Breast epithelium (tissue), 4 donors: ENCODE results near the gene ATAD3B. TPM values are rescaled to one million over a fixed set of nuclear protein-coding genes. Genes with fewer than 3 reads are reported as not detected.
A peak's percentile ranks its signal among the peaks of the same experiment; 100 is the strongest.
"Not testable (repeated sequence)": the region's sequence is repeated elsewhere in the genome, so short reads cannot be mapped to it uniquely, and the experiment has no call there.

Experiments
- DNase-seq, 2 donors: peaks; one replicate each; pipeline ENCODE4 v3.0.0-alpha.2; 2019; ENCODE audit warnings: low spot score in 2 of 2
- H3K27ac ChIP-seq, 2 donors: fragments of 200-600 bp; sonication (generic) in 1 of 2; one replicate each; pipeline ENCODE4 v1.5.1; 2016 to 2019; ENCODE audit warnings: mild to moderate bottlenecking in 1 of 2
- H3K27me3 ChIP-seq, 2 donors: fragments of 200-600 bp; sonication (generic) in 1 of 2; one replicate each; pipeline versions ENCODE4 v1.5.1 to v1.6.0; 2017 to 2019; ENCODE audit warnings: control low read depth in 1 of 2, mild to moderate bottlenecking in 1 of 2
- H3K36me3 ChIP-seq: fragments of 200-600 bp; one replicate; pipeline ENCODE4 v1.5.1; 2019
- H3K4me1 ChIP-seq, 2 donors: fragments of 200-600 bp; sonication (generic); one replicate each; pipeline ENCODE4 v1.5.1; 2016 to 2019; ENCODE audit warnings: control low read depth in 1 of 2
- H3K4me3 ChIP-seq, 3 donors: fragments of 200-600 bp; sonication (generic); 1 replicate in 2 of 3; 2 replicates in 1 of 3; pipeline ENCODE4 v1.5.1; 2016 to 2019; ENCODE audit warnings: mild to moderate bottlenecking in 3 of 3, moderate library complexity in 2 of 3
- H3K9me3 ChIP-seq, 2 donors: fragments of 200-600 bp; sonication (generic) in 1 of 2; one replicate each; pipeline ENCODE4 v1.5.1; 2016 to 2019; ENCODE audit warnings: control low read depth in 1 of 2
- POLR2A ChIP-seq: fragments of 450-650 bp; IDR thresholded peaks from one replicate; pipeline ENCODE4 v1.6.1; 2016; ENCODE audit warnings: antibody characterized with exemption, mild to moderate bottlenecking, moderate library complexity
- POLR2AphosphoS5 ChIP-seq, 3 donors: sonication (generic); formaldehyde crosslinking; IDR thresholded peaks; one replicate each; pipeline ENCODE4 v1.6.1; 2017; ENCODE audit warnings: antibody characterized with exemption in 3 of 3
- intact Hi-C: fragments of 100-400 bp; cut with DNase I; formaldehyde crosslinking; loops from one replicate; pipeline ENCODE4 v1.15.1; 2023; ENCODE audit warnings: low total_unique reads
- total RNA-seq, 3 donors: library from RNA; depleted of rRNA; stranded (reverse); fragments of >200 nt; gene quantifications; one replicate each; pipeline ENCODE4 v1.1.0, GENCODE V29; 2016
- TF ChIP-seq, protein P1 (sequence below), 3 donors: fragments of 450-650 bp; IDR thresholded peaks; one replicate each; pipeline ENCODE4 v1.5.1; 2016 to 2017; ENCODE audit warnings: antibody characterized with exemption in 3 of 3, mild to moderate bottlenecking in 3 of 3, moderate library complexity in 3 of 3

ATAD3B gene
- total RNA-seq, 3 donors from 2014 or later = 9.9 to 22.9 (median 22.4) TPM

GRCh38 chr1:1460540-1461130 is 10.9 kb upstream of the ATAD3B start:
- intact Hi-C loops = no loop called here
- no peaks in the 10 kb centered on the region for H3K4me1 ChIP-seq
- no peak overlapping the region for H3K27ac ChIP-seq
- TF ChIP-seq POLR2AphosphoS5 (IDR thresholded peaks at IDR 0.05) = no peak
- TF ChIP-seq POLR2A = no peak
- TF ChIP-seq, protein P1, sequence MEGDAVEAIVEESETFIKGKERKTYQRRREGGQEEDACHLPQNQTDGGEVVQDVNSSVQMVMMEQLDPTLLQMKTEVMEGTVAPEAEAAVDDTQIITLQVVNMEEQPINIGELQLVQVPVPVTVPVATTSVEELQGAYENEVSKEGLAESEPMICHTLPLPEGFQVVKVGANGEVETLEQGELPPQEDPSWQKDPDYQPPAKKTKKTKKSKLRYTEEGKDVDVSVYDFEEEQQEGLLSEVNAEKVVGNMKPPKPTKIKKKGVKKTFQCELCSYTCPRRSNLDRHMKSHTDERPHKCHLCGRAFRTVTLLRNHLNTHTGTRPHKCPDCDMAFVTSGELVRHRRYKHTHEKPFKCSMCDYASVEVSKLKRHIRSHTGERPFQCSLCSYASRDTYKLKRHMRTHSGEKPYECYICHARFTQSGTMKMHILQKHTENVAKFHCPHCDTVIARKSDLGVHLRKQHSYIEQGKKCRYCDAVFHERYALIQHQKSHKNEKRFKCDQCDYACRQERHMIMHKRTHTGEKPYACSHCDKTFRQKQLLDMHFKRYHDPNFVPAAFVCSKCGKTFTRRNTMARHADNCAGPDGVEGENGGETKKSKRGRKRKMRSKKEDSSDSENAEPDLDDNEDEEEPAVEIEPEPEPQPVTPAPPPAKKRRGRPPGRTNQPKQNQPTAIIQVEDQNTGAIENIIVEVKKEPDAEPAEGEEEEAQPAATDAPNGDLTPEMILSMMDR (IDR thresholded peaks at IDR 0.05) = no peak
- no peaks in the 10 kb centered on the region for H3K27me3 ChIP-seq
- DNase-seq = no peak
- H3K4me3 ChIP-seq = no peak overlapping the region
- no peaks in the 10 kb centered on the region for H3K36me3 ChIP-seq
- H3K9me3 ChIP-seq = no peaks in the 10 kb centered on the region

DNA sequence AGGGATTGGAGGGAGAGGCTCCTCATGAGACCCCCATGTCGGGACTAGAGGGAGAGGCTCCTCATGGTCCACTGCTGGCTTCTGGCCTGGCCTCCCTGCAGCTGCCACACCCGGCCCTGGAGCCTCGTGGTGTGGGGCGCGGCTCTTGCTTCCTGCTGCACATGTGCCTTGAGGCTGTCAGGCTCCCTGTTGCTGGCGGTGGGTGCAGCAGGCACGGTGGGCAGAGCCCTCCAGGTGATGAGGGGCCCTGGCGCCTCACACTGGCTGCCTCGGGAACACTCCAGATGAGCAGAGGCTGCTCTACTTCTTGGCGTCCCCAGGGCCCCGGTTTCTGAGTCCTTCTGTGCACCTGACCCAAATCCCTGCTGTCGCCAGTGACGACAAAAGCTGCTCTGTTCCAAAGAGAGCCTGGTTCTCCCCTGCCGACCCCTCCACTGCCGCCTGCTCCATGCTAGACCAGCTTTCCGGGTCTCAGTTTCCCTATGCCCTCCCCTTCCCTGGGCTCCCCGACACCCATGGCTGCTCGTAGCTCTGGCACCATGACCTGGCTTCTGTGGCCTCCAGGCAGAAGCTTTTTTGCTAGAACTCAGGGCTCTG is 9.7 kb upstream of the ATAD3B start:
- Histone ChIP-seq H3K27me3 (no peaks in the 10 kb centered on the region), H3K4me1 (no peaks in the 10 kb centered on the region), H3K4me3 (peak overlapping the region in 2 of 3 donors; percentile 49 to 61), H3K9me3 (no peaks in the 10 kb centered on the region), H3K36me3 (no peaks in the 10 kb centered on the region), H3K27ac (peak overlapping the region; percentile 68 to 69)
- no peak for DNase-seq
- TF ChIP-seq POLR2A = no peak
- TF ChIP-seq, protein P1 (IDR thresholded peaks at IDR 0.05) = no peak
- no peak for TF ChIP-seq POLR2AphosphoS5 (IDR thresholded peaks at IDR 0.05)
- intact Hi-C loops = no loop called here

DNA sequence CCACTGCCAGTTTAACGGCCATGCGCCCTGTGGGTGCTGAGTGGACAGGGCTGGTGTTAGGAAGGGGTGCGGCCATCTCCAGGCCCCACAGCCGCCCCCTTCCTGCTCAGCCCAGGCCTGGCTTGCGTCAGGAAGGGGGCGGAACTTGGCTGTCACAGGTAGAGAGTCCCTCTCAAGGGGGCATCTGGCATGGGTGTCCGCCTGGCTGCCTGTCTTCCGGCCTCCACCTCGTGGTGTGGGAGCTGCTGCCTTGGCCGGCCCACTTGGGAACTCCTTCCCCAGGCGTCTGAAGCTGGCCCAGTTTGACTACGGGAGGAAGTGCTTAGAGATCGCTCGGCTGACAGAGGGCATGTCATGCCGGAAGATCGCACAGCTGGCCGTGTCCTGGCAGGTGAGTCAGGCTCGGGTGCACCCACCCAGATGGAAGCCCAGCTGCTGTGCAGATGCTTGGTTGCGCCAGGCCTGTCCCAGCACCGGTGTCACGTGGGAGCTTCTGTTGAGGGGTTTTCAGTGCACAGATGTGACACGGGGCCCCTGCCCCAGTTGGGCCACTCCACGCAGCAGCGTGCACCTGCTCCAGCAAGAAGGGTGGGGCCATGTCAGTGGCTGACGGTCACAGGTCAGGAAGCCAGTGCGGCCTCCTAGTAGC is 9.1 kb upstream of the ATAD3B start:
- no peak for TF ChIP-seq POLR2A
- TF ChIP-seq, protein P1 (IDR thresholded peaks at IDR 0.05) = no peak
- no peak for TF ChIP-seq POLR2AphosphoS5 (IDR thresholded peaks at IDR 0.05)
- Histone ChIP-seq H3K4me3 (peak overlapping the region in 2 of 3 donors; percentile 49 to 61), H3K36me3 (no peaks in the 10 kb centered on the region), H3K9me3 (no peaks in the 10 kb centered on the region), H3K27ac (peak overlapping the region; percentile 68 to 69), H3K27me3 (no peaks in the 10 kb centered on the region), H3K4me1 (no peaks in the 10 kb centered on the region)
- intact Hi-C loops = no loop called here
- peak in 1 of 2 donors; percentile 57 for DNase-seq

DNA sequence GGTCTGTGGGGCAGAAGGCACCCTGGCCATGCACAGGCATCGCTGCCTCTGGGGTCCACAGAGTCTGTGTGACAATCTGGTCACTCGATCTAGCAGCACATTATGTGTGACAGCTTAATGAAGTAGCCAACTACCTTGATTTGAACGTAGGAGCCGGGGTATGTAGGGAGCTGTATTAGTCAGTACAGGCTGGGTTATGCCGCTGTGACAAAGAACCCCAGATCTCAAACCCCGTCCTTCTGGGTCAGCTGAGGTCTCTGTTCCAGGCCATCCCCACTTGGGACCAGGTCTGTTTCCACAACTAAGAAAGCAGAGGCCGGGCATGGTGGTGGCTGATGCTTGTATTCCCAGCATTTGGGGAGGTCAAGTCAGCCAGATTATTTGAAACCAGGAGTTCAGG is 8.3 kb upstream of the ATAD3B start:
- no peak overlapping the region for H3K27ac ChIP-seq
- intact Hi-C loops = no loop called here

GRCh38 chr1:1468196-1468985 is 3.2 kb upstream of the ATAD3B start:
- H3K9me3 ChIP-seq, H3K4me1 ChIP-seq, H3K4me3 ChIP-seq, H3K27me3 ChIP-seq, H3K27ac ChIP-seq, intact Hi-C loops, DNase-seq, H3K36me3 ChIP-seq: not testable (repeated sequence)

More for the DNA sequence above, 8.3 kb upstream of the ATAD3B start:
- no peaks in the 10 kb centered on the region for H3K9me3 ChIP-seq
- no peak for TF ChIP-seq POLR2AphosphoS5 (IDR thresholded peaks at IDR 0.05)
- no peak for TF ChIP-seq POLR2A
- TF ChIP-seq, protein P1 (IDR thresholded peaks at IDR 0.05) = no peak
- H3K4me1 ChIP-seq = no peaks in the 10 kb centered on the region
- no peaks in the 10 kb centered on the region for H3K27me3 ChIP-seq
- H3K4me3 ChIP-seq = no peak overlapping the region
- DNase-seq = no peak
- no peaks in the 10 kb centered on the region for H3K36me3 ChIP-seq
